Putamen (tissue), 1 donor: ENCODE data around the gene DOK1.
"Not testable (repeated sequence)": the region's sequence is repeated elsewhere in the genome, so short reads cannot be mapped to it uniquely, and the experiment has no call there.

Experiments
- DNase-seq: peaks from one replicate; pipeline ENCODE4 v3.0.0-alpha.2; 2016; ENCODE audit warnings: low spot score

The DOK1 gene

GRCh38 chr2:74548900-74549826 is 5.4 kb upstream of the DOK1 start:
- no peak for DNase-seq

DNA sequence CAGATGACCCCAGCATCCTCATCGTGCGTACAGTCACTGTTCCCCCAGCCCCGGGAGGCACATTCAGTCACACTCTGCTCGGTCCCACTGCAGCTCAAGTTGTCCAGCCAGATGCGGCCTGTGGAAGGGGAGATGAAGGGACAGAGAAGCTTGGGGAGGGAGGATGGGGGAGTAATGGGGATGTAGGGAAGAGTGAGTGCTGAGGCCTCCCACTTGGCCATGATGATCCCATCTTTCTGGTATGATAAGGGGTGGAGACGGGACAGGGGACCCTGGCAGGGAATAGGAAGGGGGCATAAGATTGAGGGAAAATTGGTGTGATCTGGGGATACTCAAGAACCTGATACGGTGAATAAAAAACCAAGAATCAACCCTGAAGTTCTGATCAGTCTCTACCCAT is 4.3 kb upstream of the DOK1 start:
- no peak for DNase-seq

- DNase-seq, result no peak
Measured at GRCh38 chr2:74551530-74551929, 3.0 kb upstream of the DOK1 start.

- DNase-seq, result no peak
Measured at GRCh38 chr2:74551942-74552913, 2.3 kb upstream of the DOK1 start.

GRCh38 chr2:74552914-74553811 is 1.4 kb upstream of the DOK1 start:
- DNase-seq, result no peak

DNA sequence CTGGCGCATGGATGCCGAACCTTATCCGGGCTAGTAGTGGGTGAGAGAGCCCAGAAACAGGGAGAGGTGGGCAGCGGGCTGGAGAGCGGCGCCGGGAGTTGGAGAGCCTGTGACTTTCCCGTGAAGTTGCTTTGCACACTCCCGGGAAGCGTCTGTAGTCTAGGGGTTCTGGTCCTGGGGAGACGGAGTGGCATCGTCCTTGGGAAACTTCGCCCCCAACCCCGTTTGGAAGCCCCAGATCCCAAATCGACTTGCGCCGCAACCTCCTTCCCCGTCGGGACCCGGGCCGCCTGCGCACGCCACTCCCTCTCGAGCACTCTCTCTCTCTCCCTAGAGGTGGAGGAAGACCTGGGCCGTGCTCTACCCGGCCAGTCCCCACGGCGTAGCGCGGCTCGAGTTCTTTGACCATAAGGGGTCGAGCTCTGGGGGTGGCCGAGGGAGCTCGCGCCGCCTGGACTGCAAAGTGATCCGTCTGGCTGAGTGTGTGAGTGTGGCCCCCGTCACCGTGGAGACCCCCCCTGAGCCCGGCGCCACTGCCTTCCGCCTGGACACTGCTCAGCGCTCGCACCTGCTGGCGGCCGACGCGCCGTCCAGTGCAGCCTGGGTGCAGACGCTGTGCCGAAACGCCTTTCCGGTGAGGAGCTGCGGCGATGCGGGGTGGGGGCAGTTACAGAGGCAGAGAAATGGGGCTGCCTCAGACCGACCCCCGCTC is 456 bp downstream of the DOK1 start:
- DNase-seq, result no peak

GRCh38 chr2:74555610-74556103 is 1.1 kb downstream of the DOK1 start:
- DNase-seq, result no peak

- no peak for DNase-seq
Measured at GRCh38 chr2:74556159-74556558, 1.6 kb downstream of the DOK1 start.

DNA sequence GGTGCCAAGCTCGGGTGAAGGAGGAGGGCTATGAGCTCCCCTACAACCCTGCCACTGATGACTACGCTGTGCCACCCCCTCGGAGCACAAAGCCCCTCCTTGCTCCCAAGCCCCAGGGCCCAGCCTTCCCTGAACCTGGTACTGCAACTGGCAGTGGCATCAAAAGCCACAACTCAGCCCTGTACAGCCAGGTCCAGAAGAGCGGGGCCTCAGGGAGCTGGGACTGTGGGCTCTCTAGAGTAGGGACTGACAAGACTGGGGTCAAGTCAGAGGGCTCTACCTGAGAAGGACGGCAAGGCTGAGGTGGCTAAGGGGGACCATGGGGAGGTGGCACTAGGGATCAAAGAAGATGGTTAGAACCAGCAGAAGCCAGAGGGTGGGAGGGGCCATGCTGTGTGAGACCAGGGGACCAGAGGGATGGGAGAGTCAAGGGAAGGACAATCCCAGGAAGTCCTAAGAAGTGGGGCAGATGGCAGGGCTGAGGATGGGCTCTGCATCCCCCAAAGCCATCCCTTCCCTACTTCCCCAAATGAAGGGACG is 2.4 kb downstream of the DOK1 start:
- DNase-seq, result no peak

GRCh38 chr2:74558284-74559230 is 4.0 kb downstream of the DOK1 start:
- DNase-seq, result no peak

DNA sequence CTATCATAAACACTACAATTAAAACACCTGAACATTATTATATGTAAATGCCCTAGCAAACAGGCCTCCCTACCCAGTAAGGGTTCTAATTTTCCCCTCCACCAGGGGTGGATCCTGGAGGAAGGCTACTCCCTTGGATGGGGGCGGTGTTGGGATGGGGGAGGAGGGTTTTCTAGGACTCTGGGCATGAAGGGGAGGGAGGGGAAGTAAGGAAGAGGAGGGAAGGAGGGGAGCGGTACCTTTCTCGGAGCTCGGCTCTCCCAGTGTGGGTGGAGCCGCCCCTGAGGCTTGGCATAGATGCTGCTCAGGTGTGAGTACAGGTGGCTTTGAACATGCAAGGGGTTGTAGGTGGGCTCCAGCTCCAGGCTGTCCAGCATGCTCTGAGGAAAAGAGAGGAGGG is 5.4 kb downstream of the DOK1 start:
- DNase-seq, result no peak

DNA sequence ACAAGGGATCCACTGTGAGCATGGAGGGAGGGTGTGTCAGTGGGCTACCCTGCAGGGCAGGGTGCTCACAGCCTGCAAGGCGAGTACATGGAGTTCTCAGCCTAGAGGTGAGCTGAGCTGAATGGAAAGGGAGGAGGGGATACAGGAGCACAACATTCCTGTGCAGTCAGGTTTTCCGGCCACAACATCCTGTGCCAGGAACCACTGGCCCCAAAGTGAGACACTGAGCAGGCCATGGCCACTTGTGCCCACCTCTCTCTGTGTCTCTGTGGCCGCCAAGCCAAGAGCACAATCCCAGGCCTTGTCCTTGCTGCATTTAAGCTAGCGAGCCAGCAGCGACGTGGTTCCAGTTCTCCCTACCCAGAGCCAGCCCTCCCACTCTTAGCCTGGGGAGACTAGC is 6.1 kb downstream of the DOK1 start:
- DNase-seq, result no peak

DNA sequence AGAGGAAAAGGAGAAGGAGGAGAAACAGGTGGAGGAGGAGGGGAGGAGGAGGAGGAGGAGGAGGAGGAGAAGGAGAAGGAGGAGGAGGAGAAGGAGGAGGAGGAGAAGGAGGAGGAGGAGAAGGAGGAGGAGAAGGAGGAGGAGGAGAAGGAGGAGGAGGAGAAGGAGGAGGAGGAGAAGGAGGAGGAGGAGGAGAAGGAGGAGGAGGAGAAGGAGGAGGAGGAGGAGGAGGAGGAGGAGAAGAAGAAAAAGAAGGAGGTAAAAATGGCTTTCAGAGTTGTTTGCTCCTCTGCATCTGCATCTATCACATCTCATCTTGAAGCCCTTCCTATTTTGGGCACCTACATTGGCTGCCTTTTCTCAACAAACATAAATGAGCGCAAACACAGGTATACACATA is 6.5 kb downstream of the DOK1 start:
- not testable (repeated sequence) for DNase-seq

DNA sequence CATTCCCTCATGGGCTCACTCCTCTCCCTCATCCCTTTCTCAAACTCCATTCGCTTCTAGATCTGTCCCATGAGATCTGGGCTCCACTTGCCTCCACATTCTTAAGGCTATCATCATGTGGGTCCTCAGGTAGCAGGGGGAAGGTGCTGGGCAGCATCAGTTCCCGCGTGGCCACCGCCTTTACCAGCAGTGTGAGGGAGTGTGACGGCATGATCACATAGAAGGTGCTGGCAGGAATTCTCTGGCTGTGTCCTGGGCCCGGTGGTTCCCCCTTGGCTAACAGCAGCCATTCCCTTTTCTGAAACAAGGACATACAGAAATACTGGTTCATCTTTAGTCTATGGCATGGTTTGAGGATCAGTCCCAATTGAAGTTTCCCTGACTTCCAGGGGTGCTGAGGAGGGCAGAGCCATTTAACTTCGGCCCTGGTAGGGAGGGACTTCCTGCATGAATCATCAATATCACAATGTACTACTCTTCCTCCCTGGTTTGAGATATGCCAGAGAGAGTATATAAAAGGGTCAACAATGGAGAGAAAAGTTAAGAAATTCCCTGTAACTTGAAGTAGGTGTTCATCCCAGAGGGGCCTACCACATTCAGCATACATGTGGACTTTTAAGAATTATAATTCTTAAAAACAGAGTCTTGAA is 7.7 kb downstream of the DOK1 start:
- DNase-seq, result no peak

GRCh38 chr2:74564222-74564621 is 9.7 kb downstream of the DOK1 start:
- no peak for DNase-seq

GRCh38 chr2:74566076-74566753 is 11.7 kb downstream of the DOK1 start:
- DNase-seq, result no peak

- DNase-seq, result no peak
Measured at GRCh38 chr2:74566754-74567085, 12.2 kb downstream of the DOK1 start.

DNA sequence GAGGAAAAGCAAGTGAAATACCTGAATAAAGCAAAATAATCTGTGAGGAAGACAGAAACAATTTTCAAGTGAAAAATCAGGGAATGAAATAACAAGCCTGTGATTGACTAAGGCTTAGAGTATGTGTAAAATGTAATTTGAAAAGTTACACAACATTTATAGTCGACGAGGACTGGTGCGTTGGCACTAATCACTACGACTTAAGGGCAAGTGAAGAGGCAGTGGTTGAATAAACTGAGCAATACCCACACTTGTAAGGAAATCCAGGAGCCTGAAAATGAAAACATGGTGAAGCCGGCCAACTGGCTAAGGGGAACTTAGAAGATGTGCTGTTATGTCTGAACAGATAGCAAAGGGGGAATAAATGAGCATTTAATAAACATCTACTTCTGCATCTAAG is 13.4 kb downstream of the DOK1 start:
- DNase-seq, result no peak

DNA sequence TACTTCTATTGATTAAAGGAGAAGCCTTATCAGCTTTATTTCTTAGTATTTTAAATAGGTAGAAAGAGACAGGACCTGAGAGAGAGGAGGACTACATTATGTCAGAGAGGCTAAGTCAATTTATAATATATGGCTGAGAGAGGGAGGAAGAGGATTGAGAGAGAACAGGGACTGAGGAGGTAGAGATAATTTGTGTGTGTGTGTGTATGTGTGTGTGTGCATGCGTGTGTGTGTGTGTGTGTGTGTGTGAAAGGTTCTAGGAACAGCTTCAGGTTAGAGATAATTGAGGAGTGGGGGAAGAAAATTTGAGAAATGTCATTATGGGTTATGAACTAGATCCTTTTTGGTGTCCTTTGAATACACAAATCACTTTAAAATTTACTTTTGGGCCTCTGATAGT is 15.2 kb downstream of the DOK1 start:
- DNase-seq, result no peak
